Measurements from ENCODE around the gene CPEB3.
"Not testable (repeated sequence)": the region's sequence is repeated elsewhere in the genome, so short reads cannot be mapped to it uniquely, and the experiment has no call there.

CPEB3 gene

DNA sequence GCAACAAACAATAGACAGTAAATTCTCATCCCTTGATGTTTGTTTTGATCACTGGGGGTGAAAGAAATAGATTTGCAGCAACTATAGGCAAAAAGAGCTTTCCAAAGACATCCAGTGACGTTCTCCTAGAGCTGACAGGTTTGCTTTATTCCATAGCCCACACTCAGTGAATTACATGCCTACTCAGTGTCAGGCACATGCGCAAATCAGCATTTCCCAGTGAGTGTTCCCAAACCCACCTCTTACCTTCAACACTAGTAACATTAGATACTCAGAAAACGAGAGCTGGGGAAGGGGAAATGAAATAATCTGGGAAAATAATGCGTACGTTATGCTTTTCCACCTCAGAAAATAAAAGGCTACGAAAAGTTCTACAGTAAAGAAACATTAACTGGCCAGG is 144.1 kb downstream of the CPEB3 start:
- no peak for DNase-seq (ENCODE audit: low read depth in 4 of 4, low spot score in 1 of 4)

DNA sequence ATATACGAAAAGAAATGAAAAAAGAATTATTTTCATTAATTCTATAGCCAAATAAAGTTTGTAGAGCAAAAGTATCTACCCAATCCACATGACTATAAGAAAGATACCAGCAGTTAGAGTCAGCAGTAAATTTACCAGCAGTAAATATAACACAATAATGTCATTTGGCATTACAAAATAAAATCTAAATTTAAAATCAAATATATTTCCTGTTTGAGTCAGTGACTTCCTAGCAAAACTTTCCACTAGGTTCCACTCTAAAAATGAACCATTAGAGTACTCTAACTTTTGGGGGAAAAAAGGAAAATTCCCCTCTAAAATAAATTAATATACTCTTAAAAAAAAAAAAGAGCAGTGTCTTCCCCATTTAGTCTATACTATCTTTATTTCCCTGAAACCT is 144.8 kb downstream of the CPEB3 start:
- no peak for DNase-seq (ENCODE audit: low read depth in 4 of 4, low spot score in 1 of 4)

- DNase-seq (ENCODE audit: low read depth in 4 of 4, low spot score in 1 of 4) = no peak
These were observed 147.9 kb downstream of the CPEB3 start for GRCh38 chr10:92142949-92143348.

DNA sequence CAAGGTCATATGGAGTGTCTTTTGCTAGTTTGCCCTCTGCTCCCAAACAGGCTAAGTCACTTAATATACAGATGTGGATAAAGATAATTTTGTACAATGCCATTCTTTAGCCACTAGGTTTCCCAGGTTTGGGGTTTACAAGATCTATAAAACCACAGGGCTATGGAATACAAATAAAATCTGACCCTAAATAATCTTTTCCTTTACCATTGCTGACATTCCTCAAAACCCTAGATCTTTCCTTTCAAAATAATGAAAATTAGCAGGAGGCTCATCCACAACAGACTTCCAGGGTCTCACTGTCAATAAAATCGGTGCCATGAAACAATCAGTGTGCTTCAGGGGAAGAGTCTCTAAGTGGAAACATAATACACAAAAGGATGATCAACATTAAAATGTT is 148.4 kb downstream of the CPEB3 start:
- no peak for DNase-seq (ENCODE audit: low read depth in 4 of 4, low spot score in 1 of 4)

DNA sequence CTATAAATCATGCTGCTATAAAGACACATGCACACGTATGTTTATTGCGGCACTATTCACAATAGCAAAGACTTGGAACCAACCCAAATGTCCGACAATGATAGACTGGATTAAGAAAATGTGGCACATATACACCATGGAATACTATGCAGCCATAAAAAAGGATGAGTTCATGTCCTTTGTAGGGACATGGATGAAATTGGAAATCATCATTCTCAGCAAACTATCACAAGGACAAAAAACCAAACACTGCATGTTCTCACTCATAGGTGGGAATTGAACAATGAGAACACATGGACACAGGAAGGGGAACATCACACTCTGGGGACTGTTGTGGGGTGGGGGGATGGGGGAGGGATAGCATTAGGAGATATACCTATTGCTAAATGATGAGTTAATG is 149.7 kb downstream of the CPEB3 start:
- DNase-seq (ENCODE audit: low read depth in 4 of 4, low spot score in 1 of 4) = not testable (repeated sequence)

GRCh38 chr10:92134049-92134448 is 156.8 kb downstream of the CPEB3 start:
- DNase-seq (ENCODE audit: low read depth in 4 of 4, low spot score in 1 of 4) = not testable (repeated sequence)

DNA sequence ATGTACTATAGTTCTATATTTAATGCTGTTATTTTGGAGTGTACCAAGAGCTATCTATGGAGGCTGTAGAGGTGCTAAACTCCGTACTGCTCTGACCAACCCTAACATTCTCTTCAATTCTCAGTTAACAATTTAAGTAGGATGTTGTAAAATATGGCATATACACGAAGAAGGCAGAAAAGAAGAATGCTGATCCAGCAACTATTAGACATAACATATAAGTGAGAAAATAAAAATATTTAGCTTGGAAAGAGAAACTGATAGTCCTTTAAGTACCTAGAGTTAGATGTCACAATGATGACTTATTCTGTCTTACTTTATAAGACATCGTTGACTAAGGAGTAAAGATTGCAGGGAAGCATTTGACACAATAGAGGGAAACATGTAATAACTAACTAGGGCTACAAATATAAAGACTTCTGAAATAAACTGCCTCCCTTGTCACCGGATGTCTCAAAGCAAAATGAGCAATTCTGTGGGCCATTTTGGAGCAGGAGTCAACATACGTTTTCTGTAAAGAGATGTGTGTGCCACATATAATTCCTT is 159.5 kb downstream of the CPEB3 start:
- no peak for DNase-seq (ENCODE audit: low read depth in 4 of 4, low spot score in 1 of 4)

DNA sequence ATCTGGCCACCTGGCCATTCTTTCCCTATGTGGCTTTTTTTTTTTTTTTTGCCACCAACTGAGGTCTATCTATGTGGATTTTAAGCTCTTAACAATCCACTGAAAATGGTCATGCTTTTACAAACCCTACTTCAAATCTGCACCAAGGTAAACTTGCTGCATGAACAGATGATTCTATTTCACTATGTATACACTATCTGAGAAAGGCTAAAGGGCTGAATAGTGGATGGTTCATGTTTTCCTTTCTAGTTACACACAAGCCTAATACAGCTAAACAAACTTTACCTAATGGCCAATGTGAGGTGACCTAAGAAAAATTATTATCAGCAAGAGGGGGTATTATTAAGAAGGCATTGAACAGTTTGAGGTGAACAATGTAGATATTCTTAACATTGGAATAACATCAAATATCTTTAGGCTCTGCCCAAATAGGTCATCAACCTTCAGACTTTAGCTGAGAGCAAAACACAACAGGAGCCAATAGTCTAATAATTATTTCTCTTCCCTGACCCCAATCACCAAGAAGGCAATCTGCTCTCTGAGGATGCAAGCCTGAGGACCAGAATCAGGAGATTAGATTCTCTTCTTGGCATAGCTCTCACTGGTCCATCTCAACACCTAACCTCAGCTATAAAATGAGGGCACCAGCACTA is 160.1 kb downstream of the CPEB3 start:
- DNase-seq (ENCODE audit: low read depth in 4 of 4, low spot score in 1 of 4) = no peak

- DNase-seq (ENCODE audit: low read depth in 4 of 4, low spot score in 1 of 4) = no peak
These were observed 164.7 kb downstream of the CPEB3 start for GRCh38 chr10:92126100-92126650.

DNA sequence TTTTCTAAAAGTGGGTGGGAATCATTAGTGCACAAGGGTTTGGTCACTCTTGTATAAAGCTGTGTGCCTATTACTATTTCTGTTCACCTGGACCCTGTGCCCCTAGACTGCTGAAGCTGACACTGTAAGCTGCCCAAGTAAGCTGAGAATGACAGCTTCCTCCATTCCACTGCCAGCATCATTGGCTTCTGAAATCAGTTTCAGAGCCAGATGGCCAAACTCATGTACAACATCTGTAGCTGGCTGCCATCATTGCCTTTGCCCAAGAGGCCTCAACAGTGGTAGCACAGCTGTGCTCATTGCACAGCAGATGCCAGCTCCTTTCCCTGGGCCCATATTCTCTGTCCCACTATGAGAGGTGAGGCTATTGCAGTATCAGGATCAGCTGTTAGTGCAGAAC is 165.7 kb downstream of the CPEB3 start:
- no peak for DNase-seq (ENCODE audit: low read depth in 4 of 4, low spot score in 1 of 4)

GRCh38 chr10:92124616-92125143 is 166.2 kb downstream of the CPEB3 start:
- DNase-seq (ENCODE audit: low read depth in 4 of 4, low spot score in 1 of 4) = no peak

- DNase-seq (ENCODE audit: low read depth in 4 of 4, low spot score in 1 of 4) = no peak
These were observed 166.9 kb downstream of the CPEB3 start for GRCh38 chr10:92124020-92124419.

- no peak for DNase-seq (ENCODE audit: low read depth in 4 of 4, low spot score in 1 of 4)
These were observed 167.9 kb downstream of the CPEB3 start for GRCh38 chr10:92122941-92123450.

GRCh38 chr10:92121686-92122492 is 169.0 kb downstream of the CPEB3 start:
- DNase-seq (ENCODE audit: low read depth in 4 of 4, low spot score in 1 of 4) = no peak

GRCh38 chr10:92119340-92119739 is 171.5 kb downstream of the CPEB3 start:
- DNase-seq (ENCODE audit: low read depth in 4 of 4, low spot score in 1 of 4) = no peak

- DNase-seq (ENCODE audit: low read depth in 4 of 4, low spot score in 1 of 4) = not testable (repeated sequence)
These were observed 176.0 kb downstream of the CPEB3 start for GRCh38 chr10:92114917-92115316.

DNA sequence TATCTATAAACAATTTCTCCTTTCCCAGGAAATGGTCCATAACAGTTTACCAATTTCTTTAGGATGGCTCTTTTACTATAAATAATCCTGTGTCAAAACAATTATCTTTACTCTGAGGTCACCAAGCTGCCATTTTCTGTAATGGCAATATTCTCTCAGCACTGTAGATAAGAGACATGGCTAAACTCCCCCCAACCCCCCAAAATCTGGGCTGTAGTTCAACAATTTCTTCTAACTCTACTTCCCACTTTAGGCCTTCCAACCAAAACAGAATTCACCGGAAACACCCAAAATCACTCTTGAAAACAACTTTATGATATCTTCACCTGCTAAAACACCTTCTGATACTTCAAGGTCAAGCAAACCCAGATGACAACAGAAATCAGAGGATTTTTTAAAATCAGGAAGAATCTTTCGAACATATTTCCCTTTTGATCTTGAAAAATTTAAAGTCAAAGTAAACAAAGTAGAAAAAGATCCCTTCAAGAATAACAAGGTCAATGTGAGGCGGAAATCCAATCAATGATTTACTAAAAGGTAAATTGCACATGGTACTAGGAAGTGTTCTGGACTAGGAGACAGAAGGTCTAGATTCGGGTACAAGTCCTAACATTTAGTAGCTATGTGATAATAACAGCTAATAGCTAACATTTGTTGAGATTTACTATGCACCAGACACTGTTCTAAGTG is 176.8 kb downstream of the CPEB3 start:
- no peak for DNase-seq (ENCODE audit: low read depth in 4 of 4, low spot score in 1 of 4)

DNA sequence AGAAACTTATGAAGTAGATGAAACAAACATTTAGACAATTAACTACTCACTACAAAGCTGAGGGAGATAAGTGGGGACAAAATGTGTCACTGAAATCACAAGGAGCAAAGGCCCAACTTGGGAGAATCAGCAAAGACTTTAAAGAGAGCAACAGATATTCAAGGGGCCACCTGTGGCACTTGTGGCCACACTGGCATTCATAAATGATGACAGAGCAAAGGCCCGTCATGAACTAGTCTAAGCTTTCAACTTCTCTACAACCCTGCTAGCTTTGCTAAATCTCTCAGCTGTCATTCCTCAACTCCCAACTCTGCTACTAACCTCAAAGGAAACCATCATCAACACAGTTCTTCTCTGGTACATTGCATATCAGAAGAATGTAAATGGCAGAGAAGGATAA is 178.4 kb downstream of the CPEB3 start:
- DNase-seq (ENCODE audit: low read depth in 4 of 4, low spot score in 1 of 4) = no peak

DNA sequence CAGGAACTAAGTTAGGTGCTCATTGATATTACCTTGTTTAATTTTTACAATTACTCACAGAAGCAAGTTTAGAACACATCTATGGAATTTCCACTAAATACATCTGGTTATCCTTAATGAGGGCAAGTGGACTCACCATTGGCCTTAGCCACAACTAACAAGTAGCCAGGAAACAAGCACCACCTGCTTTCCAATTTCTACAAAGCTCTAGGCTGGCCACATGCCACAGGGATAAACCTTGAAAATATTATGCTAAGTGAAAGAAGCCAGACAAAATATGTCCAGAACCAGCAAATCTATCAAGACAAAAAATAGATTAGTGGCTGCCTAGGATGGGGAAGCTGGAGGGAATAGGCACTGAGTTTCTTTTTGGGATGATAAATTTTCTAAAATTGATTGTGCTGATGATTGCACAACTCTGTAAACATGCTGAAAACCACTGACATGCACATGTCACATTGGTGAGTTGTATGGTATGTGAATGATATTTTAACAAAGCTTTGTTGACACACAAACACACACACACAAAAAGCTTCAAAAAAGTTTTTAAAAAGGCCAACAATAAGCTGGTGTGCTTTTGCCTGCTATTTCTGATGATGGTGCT is 179.4 kb downstream of the CPEB3 start:
- no peak for DNase-seq (ENCODE audit: low read depth in 4 of 4, low spot score in 1 of 4)

DNA sequence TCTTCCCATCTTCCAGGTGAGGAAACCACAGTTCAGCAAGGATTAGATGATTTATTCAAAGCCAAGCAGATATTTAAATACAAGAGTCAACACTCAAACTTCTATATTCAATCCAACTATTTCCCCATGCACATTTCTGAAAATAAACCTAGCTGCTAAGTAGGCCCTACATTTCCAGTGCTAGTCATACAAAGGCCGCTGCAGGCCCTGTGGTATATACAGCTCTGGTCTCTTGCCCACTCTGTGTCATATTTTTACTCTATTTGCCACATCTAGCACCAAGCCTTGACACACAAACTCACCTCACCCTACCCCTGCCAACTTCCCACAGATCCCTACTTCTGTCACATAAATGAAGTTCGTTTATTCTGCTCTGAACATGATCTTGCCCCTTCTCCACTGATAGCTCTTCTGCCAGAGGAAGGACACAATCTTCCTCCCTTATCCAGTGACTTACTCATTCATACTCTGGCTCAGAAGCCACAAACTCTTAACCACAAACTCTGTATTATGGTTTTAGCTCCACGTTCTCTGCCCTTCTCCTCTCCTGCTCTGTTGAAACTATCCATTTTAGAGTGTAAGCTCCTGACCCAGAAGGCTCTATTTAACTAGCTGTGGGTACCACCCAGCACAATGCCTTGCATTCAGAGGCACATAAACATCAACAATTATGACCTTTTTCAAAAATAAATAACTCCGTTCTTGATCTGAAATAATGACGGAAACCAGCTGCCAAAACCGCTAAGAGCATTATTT is 180.7 kb downstream of the CPEB3 start:
- no peak for DNase-seq (ENCODE audit: low read depth in 4 of 4, low spot score in 1 of 4)
